ENCODE results near the gene TRAPPC12.
"Not testable (repeated sequence)": the region's sequence is repeated elsewhere in the genome, so short reads cannot be mapped to it uniquely, and the experiment has no call there.

Gene TRAPPC12

GRCh38 chr2:3488855-3489763, 109.6 kb downstream of the TRAPPC12 start:
- no peak for DNase-seq

GRCh38 chr2:3489764-3490115, 110.2 kb downstream of the TRAPPC12 start:
- no peak for DNase-seq

- no peak for DNase-seq
Observed at GRCh38 chr2:3490191-3491170, 111.0 kb downstream of the TRAPPC12 start.

GRCh38 chr2:3491306-3491705, 111.8 kb downstream of the TRAPPC12 start:
- no peak for DNase-seq

GRCh38 chr2:3491716-3492474, 112.4 kb downstream of the TRAPPC12 start:
- DNase-seq, result no peak

- not testable (repeated sequence) for DNase-seq
Observed at GRCh38 chr2:3492475-3492787, 112.9 kb downstream of the TRAPPC12 start.

- no peak for DNase-seq
Observed at GRCh38 chr2:3492951-3493614, 113.6 kb downstream of the TRAPPC12 start.

GRCh38 chr2:3493615-3494007, 114.1 kb downstream of the TRAPPC12 start:
- no peak for DNase-seq

- no peak for DNase-seq
Observed at GRCh38 chr2:3494984-3495666, 115.6 kb downstream of the TRAPPC12 start.

- not testable (repeated sequence) for DNase-seq
Observed at GRCh38 chr2:3496708-3497080, 117.2 kb downstream of the TRAPPC12 start.

GRCh38 chr2:3498783-3499394, 119.4 kb downstream of the TRAPPC12 start:
- DNase-seq, result no peak

- no peak for DNase-seq
Observed at GRCh38 chr2:3500326-3500899, 120.9 kb downstream of the TRAPPC12 start.

GRCh38 chr2:3503046-3503445, 123.6 kb downstream of the TRAPPC12 start:
- no peak for DNase-seq

- DNase-seq, result no peak
Observed at GRCh38 chr2:3503483-3503882, 124.0 kb downstream of the TRAPPC12 start.

- no peak for DNase-seq
Observed at GRCh38 chr2:3504741-3505140, 125.2 kb downstream of the TRAPPC12 start.

- DNase-seq, result no peak
Observed at GRCh38 chr2:3505771-3506170, 126.3 kb downstream of the TRAPPC12 start.

- DNase-seq, result no peak
Observed at GRCh38 chr2:3512086-3512485, 132.6 kb downstream of the TRAPPC12 start.

GRCh38 chr2:3513026-3513810, 133.7 kb downstream of the TRAPPC12 start:
- DNase-seq, result no peak

GRCh38 chr2:3515438-3515837, 135.9 kb downstream of the TRAPPC12 start:
- DNase-seq, result not testable (repeated sequence)

GRCh38 chr2:3516831-3517230, 137.3 kb downstream of the TRAPPC12 start:
- no peak for DNase-seq

Measured in NCI-H1694 treated with DMSO at 0.1 percent for 48 hours (cell line).